Measurements from ENCODE around the gene LIMS1. TPM values are rescaled to one million over a fixed set of nuclear protein-coding genes. Genes with fewer than 3 reads are reported as not detected.

LIMS1 gene
- total and polyA plus RNA-seq, 2 donors: 27.1 to 28.5 TPM

DNA sequence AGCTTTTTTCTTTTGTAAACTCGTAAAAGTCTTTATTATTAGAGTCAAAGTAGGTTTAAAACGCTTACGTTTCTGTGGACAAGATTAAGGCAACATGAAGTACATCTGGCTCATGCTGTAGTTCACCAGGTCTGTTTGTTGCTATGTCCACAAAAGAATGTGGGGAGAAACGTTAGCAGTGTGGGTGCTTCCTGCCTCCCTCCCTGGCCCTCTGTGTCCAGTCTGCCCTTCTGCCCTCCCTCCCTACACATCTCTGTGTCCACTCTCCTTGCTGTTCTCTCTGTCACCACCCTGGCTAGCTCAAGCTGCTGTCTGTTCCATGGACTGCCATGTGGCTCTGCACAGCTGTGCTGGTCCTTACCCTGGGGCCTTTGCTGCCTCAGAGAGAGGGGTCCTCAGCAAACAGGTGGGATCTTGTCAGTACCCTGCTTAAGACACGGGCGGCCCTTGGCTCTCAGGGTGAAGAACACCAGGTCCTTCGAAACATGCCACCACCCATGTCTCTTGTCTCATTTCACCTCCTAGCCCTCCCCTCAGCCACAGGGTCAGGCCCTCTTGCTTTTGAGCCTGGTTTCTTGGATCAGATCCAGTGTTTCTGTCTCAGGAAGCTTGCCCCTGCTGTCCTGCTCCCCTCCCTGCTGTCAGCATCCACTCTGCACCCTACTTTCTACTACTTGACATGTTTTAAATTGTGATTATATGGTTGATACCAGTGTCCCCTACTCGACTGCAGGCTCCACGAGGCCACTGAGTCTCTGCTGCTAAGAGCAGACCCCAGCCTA is 79.2 kb downstream of the LIMS1 start:
- 91% methylated on average over 9 of the region's 9 CpGs for WGBS

DNA sequence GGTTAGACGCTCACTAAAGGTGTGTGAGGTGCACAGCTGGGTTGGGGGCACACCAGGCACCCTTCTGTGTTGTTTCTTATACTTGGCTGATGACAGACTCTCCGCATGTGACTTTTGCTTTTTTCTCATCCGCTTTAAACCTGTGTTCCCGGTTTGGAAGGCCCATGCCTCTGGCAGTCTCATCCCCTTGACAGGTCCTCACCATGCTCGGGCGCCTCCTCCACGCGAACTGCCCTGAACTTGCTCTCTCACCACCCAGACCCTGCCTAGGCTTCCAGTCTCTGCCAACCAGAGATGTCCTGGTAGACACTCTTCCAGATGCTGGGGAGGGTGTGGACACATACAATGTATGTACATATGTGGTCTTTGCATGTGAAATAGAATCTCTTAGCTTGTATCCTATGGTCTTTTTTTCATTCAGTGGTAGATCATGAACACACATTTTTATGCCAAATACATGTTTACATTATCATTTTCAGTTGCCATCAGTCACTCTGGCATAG is 79.8 kb downstream of the LIMS1 start:
- WGBS: 95% methylated on average over 8 of the region's 8 CpGs
- Histone ChIP-seq H3K36me3 (ENCODE audit: control insufficient read depth in 2 of 2, insufficient read depth in 2 of 2, low read length in 1 of 2) (no peaks in the 10 kb centered on the region), H3K9me3 (ENCODE audit: control insufficient read depth in 2 of 2, insufficient read depth in 1 of 2, low read length in 1 of 2) (no peaks in the 10 kb centered on the region), H3K4me3 (ENCODE audit: low read length in 2 of 2) (no peak overlapping the region), H3K4me1 (ENCODE audit: control insufficient read depth in 2 of 2, insufficient read depth in 2 of 2, low read length in 2 of 2) (peaks cover 2 to 45% of the 10 kb centered on the region in 2 donors), H3K27ac (ENCODE audit: low read depth in 1 of 2, low read length in 1 of 2) (no peak overlapping the region), H3K27me3 (ENCODE audit: control insufficient read depth in 2 of 2, insufficient read depth in 1 of 2, low read length in 1 of 2) (no peaks in the 10 kb centered on the region)
- DNase-seq (ENCODE audit: low read depth in 6 of 9, low spot score in 9 of 9): no peak

More for the DNA sequence above, 79.2 kb downstream of the LIMS1 start:
- no peaks in the 10 kb centered on the region for H3K36me3 ChIP-seq (ENCODE audit: control insufficient read depth in 2 of 2, insufficient read depth in 2 of 2, low read length in 1 of 2)
- H3K27ac ChIP-seq (ENCODE audit: low read depth in 1 of 2, low read length in 1 of 2): peak overlapping the region; percentile 19 to 47
- H3K9me3 ChIP-seq (ENCODE audit: control insufficient read depth in 2 of 2, insufficient read depth in 1 of 2, low read length in 1 of 2): no peaks in the 10 kb centered on the region
- peaks cover 5 to 40% of the 10 kb centered on the region in 2 donors for H3K4me1 ChIP-seq (ENCODE audit: control insufficient read depth in 2 of 2, insufficient read depth in 2 of 2, low read length in 2 of 2)
- no peak overlapping the region for H3K4me3 ChIP-seq (ENCODE audit: low read length in 2 of 2)
- DNase-seq (ENCODE audit: low read depth in 6 of 9, low spot score in 9 of 9): no peak
- H3K27me3 ChIP-seq (ENCODE audit: control insufficient read depth in 2 of 2, insufficient read depth in 1 of 2, low read length in 1 of 2): no peaks in the 10 kb centered on the region

DNA sequence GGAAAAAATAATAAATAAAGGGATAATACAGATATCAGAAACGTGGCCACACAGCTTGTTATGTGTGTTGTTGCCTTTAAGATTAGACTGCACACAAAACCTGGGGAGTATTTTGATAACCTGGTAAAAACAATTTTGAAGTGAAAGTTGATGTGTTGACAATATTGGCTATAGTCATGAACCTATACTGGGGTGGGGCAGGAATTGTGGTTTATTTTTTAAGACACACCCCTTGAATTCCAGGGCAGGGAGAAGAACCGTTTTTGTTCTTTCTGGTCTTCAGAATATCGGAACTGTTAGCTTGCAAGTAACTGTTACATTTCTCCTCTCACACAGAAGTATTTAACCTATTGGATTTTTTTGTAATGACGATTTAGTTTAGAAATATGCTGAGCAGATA is 80.4 kb downstream of the LIMS1 start:
- no peaks in the 10 kb centered on the region for H3K36me3 ChIP-seq (ENCODE audit: control insufficient read depth in 2 of 2, insufficient read depth in 2 of 2, low read length in 1 of 2)
- no peak overlapping the region for H3K27ac ChIP-seq (ENCODE audit: low read depth in 1 of 2, low read length in 1 of 2)
- DNase-seq (ENCODE audit: low read depth in 6 of 9, low spot score in 9 of 9): no peak
- no peak overlapping the region for H3K4me3 ChIP-seq (ENCODE audit: low read length in 2 of 2)
- no peaks in the 10 kb centered on the region for H3K27me3 ChIP-seq (ENCODE audit: control insufficient read depth in 2 of 2, insufficient read depth in 1 of 2, low read length in 1 of 2)
- no peaks in the 10 kb centered on the region for H3K9me3 ChIP-seq (ENCODE audit: control insufficient read depth in 2 of 2, insufficient read depth in 1 of 2, low read length in 1 of 2)
- H3K4me1 ChIP-seq (ENCODE audit: control insufficient read depth in 2 of 2, insufficient read depth in 2 of 2, low read length in 2 of 2): peaks cover 2 to 48% of the 10 kb centered on the region in 2 donors
- WGBS: 92% methylated on average over 4 of the region's 4 CpGs

DNA sequence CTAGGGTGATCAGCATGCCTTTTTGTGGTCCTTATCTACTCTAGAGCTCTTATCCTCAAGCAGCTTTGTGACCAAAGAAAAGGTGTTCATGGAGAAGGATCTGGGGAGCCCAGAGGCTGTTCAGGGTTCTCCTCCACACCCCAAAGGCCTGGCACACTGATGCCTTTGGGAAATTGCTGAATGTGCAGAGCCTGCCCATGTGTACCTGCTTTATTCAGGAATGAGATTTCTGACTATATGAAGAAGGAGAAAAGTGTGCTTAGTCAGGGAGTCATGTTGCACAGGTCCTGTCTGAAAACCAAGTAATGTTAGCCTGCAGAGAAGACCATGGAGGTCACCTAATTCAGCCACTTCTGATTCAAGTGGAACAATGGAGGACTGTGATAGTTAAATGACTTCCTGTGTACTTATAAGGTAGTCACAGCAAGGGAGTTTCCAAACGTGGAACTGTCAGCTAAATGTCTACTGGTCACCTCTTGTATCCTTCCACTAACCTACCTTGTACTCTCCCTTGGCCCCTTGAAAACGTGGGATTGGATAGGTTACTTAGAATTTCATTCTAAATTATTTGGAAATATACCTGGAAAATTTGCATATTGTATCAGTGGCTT is 81.3 kb downstream of the LIMS1 start:
- WGBS: 71% methylated on average over 2 of the region's 2 CpGs
- Histone ChIP-seq H3K4me3 (ENCODE audit: low read length in 2 of 2) (no peak overlapping the region), H3K9me3 (ENCODE audit: control insufficient read depth in 2 of 2, insufficient read depth in 1 of 2, low read length in 1 of 2) (no peaks in the 10 kb centered on the region), H3K36me3 (ENCODE audit: control insufficient read depth in 2 of 2, insufficient read depth in 2 of 2, low read length in 1 of 2) (no peaks in the 10 kb centered on the region), H3K27ac (ENCODE audit: low read depth in 1 of 2, low read length in 1 of 2) (no peak overlapping the region), H3K27me3 (ENCODE audit: control insufficient read depth in 2 of 2, insufficient read depth in 1 of 2, low read length in 1 of 2) (no peaks in the 10 kb centered on the region), H3K4me1 (ENCODE audit: control insufficient read depth in 2 of 2, insufficient read depth in 2 of 2, low read length in 2 of 2) (peaks cover 5 to 56% of the 10 kb centered on the region in 2 donors)
- DNase-seq (ENCODE audit: low read depth in 6 of 9, low spot score in 9 of 9): no peak

DNA sequence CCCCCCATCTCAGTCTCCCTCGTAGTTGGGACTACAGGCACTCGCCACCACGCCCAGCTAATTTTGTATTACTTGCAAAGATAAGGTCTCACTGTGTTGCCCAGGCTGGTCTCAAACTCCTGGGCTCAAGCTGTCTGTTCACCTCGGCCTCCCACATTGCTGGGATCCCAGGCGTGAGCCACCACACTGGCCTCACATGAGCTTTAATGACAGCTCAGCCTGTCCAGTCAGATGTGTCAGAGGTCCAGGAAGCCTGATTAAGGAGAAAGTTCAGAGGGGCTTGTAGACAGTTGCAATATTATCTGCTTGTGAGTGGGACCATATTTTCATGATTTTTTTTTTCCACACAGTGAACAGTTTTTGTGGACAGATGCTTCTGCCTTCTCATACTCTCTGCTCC is 82.0 kb downstream of the LIMS1 start:
- Histone ChIP-seq H3K36me3 (ENCODE audit: control insufficient read depth in 2 of 2, insufficient read depth in 2 of 2, low read length in 1 of 2) (no peaks in the 10 kb centered on the region), H3K27me3 (ENCODE audit: control insufficient read depth in 2 of 2, insufficient read depth in 1 of 2, low read length in 1 of 2) (no peaks in the 10 kb centered on the region), H3K9me3 (ENCODE audit: control insufficient read depth in 2 of 2, insufficient read depth in 1 of 2, low read length in 1 of 2) (no peaks in the 10 kb centered on the region), H3K4me3 (ENCODE audit: low read length in 2 of 2) (no peak overlapping the region), H3K27ac (ENCODE audit: low read depth in 1 of 2, low read length in 1 of 2) (no peak overlapping the region), H3K4me1 (ENCODE audit: control insufficient read depth in 2 of 2, insufficient read depth in 2 of 2, low read length in 2 of 2) (peaks cover 6 to 64% of the 10 kb centered on the region in 2 donors)
- 97% methylated on average over 5 of the region's 5 CpGs for WGBS
- DNase-seq (ENCODE audit: low read depth in 6 of 9, low spot score in 9 of 9): no peak

DNA sequence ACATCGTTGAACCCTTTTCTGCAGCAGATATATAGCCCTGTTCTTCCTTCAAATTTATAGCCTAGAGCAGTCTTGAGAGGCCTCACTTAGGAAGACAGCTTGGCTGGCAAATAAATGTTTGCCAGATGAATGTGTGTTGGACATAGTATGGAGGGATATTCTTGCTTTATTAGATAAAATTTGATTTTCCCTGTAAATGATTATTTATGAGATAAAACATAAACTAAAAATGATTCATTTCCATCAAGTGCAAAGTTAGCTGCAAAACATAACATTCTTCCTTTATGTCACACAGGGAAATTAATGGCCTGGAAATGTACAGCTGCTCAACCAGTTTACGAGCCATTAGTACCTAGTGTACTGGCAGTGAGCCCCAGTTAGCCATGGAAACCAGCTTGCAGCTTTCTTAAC is 82.5 kb downstream of the LIMS1 start:
- no peaks in the 10 kb centered on the region for H3K9me3 ChIP-seq (ENCODE audit: control insufficient read depth in 2 of 2, insufficient read depth in 1 of 2, low read length in 1 of 2)
- no peaks in the 10 kb centered on the region for H3K27me3 ChIP-seq (ENCODE audit: control insufficient read depth in 2 of 2, insufficient read depth in 1 of 2, low read length in 1 of 2)
- no peaks in the 10 kb centered on the region for H3K36me3 ChIP-seq (ENCODE audit: control insufficient read depth in 2 of 2, insufficient read depth in 2 of 2, low read length in 1 of 2)
- peaks cover 8 to 66% of the 10 kb centered on the region in 2 donors for H3K4me1 ChIP-seq (ENCODE audit: control insufficient read depth in 2 of 2, insufficient read depth in 2 of 2, low read length in 2 of 2)
- no peak for DNase-seq (ENCODE audit: low read depth in 6 of 9, low spot score in 9 of 9)
- H3K4me3 ChIP-seq (ENCODE audit: low read length in 2 of 2): no peak overlapping the region
- WGBS: 72% methylated on average over 2 of the region's 2 CpGs
- no peak overlapping the region for H3K27ac ChIP-seq (ENCODE audit: low read depth in 1 of 2, low read length in 1 of 2)

DNA sequence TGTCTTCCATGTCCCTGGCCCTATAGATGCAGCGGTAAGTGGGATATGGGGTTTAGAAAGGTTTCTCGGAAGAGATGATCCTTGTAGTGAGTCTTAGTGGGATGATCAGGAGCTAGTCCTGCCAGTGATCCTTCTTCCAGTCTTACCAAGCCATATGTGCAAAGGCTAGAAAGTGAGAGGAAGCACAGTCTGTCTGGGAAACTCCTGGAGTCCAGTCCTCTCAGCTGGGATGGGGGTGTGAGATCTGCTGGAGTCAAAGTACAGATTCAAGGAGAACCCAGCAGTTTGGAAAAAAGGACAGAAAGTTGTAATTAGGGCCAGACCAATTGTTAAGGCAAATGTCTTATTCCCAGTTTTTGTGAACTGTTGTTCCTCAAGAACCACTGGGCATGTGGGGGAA is 83.3 kb downstream of the LIMS1 start:
- Histone ChIP-seq H3K9me3 (ENCODE audit: control insufficient read depth in 2 of 2, insufficient read depth in 1 of 2, low read length in 1 of 2) (no peaks in the 10 kb centered on the region), H3K27ac (ENCODE audit: low read depth in 1 of 2, low read length in 1 of 2) (peak overlapping the region in 1 of 2 donors; percentile 76), H3K27me3 (ENCODE audit: control insufficient read depth in 2 of 2, insufficient read depth in 1 of 2, low read length in 1 of 2) (no peaks in the 10 kb centered on the region), H3K4me3 (ENCODE audit: low read length in 2 of 2) (no peak overlapping the region), H3K4me1 (ENCODE audit: control insufficient read depth in 2 of 2, insufficient read depth in 2 of 2, low read length in 2 of 2) (peaks cover 8 to 62% of the 10 kb centered on the region in 2 donors), H3K36me3 (ENCODE audit: control insufficient read depth in 2 of 2, insufficient read depth in 2 of 2, low read length in 1 of 2) (no peaks in the 10 kb centered on the region)
- WGBS: 99% methylated on average over 2 of the region's 2 CpGs
- no peak for DNase-seq (ENCODE audit: low read depth in 6 of 9, low spot score in 9 of 9)

DNA sequence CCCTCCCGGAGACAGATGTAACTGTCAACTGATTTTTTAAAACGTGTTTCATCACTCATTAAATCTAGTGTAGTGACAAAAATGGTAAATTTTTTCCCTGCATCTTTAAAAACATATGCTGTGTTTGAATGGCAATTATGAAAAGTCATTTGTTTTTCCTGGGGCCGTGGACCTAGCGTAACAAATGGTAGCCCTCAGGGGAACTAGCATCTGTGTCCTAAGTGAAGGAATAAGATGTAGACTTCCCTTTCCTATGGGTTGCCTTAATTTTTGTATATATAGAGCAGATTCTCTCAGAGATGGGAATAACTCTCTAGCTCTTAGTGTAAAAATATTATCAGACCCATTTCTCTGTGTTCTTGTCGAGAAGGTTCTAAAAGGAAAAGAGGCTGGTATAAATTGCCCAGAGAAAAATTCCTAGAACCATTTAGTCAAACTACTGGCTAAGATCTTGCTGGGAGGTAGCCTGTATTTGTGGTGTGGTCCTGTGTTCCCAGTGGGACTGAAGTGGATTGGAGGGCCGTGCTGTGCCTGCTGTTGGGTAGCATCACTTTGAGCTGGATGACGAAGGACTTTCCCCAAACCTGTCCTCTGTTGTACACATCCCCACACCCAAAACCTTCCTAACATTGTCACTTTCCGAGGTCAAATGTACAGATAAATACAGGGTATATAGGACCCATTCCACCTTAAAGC is 85.8 kb downstream of the LIMS1 start:
- Histone ChIP-seq H3K4me3 (ENCODE audit: low read length in 2 of 2) (no peak overlapping the region), H3K4me1 (ENCODE audit: control insufficient read depth in 2 of 2, insufficient read depth in 2 of 2, low read length in 2 of 2) (peaks cover 8 to 55% of the 10 kb centered on the region in 2 donors)
- 70% methylated on average over 8 of the region's 8 CpGs for WGBS

DNA sequence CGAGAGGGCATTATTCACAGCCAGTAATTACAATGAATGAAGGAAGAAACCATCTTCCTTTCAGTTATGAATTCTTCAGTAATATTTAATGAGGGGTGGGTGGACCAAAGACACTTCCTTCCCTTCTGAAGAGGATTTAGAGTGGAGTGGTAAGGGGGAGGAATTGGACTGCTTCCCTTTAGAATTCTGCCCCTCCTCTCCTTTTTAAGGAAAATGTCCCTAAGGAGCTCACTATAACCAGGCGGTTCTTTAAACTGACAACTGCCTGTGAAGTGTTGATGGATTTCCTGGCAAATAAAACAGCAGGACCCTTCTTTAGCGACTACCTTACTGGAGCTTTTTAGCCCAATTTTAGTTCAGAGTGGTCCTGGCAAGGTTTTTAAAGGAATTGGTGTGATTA is 86.4 kb downstream of the LIMS1 start:
- H3K4me1 ChIP-seq (ENCODE audit: control insufficient read depth in 2 of 2, insufficient read depth in 2 of 2, low read length in 2 of 2): peaks cover 7 to 55% of the 10 kb centered on the region in 2 donors
- no peaks in the 10 kb centered on the region for H3K36me3 ChIP-seq (ENCODE audit: control insufficient read depth in 2 of 2, insufficient read depth in 2 of 2, low read length in 1 of 2)
- no peak for DNase-seq (ENCODE audit: low read depth in 6 of 9, low spot score in 9 of 9)
- H3K27ac ChIP-seq (ENCODE audit: low read depth in 1 of 2, low read length in 1 of 2): peak overlapping the region; percentile 85 to 93
- H3K9me3 ChIP-seq (ENCODE audit: control insufficient read depth in 2 of 2, insufficient read depth in 1 of 2, low read length in 1 of 2): no peaks in the 10 kb centered on the region
- H3K4me3 ChIP-seq (ENCODE audit: low read length in 2 of 2): no peak overlapping the region
- no peaks in the 10 kb centered on the region for H3K27me3 ChIP-seq (ENCODE audit: control insufficient read depth in 2 of 2, insufficient read depth in 1 of 2, low read length in 1 of 2)
- 47% methylated on average over 3 of the region's 3 CpGs for WGBS

More for the DNA sequence above, 85.8 kb downstream of the LIMS1 start:
- Histone ChIP-seq H3K36me3 (ENCODE audit: control insufficient read depth in 2 of 2, insufficient read depth in 2 of 2, low read length in 1 of 2) (no peaks in the 10 kb centered on the region), H3K9me3 (ENCODE audit: control insufficient read depth in 2 of 2, insufficient read depth in 1 of 2, low read length in 1 of 2) (no peaks in the 10 kb centered on the region), H3K27me3 (ENCODE audit: control insufficient read depth in 2 of 2, insufficient read depth in 1 of 2, low read length in 1 of 2) (no peaks in the 10 kb centered on the region), H3K27ac (ENCODE audit: low read depth in 1 of 2, low read length in 1 of 2) (peak overlapping the region; percentile 85 to 93)
- DNase-seq (ENCODE audit: low read depth in 6 of 9, low spot score in 9 of 9): no peak

All from thymus (tissue), 11 donors.